K562 (cell line): ENCODE results near the gene SACS. TPM values are rescaled to one million over a fixed set of nuclear protein-coding genes. Genes with fewer than 3 reads are reported as not detected.

Experiments used
- ATAC-seq: fragments of 200-7000 bp; cut with Tn5 transposase; 3 replicates; pipeline ENCODE4 v1.9.1; 2020; ENCODE audit warnings: moderate library complexity
- BruUV-seq: library from RNA; stranded (reverse); fragments of 400-500 nt; replicated peaks from 2 replicates; lab custom pipeline; 2021; lab: Mats Ljungman, UMichigan
- CTCF ChIA-PET: fragments of 300-600 bp; formaldehyde crosslinking; extraction: SDS; loops from one replicate; lab custom pipeline; 2021; ENCODE audit warnings: low intra/inter-chr PET ratio; lab: Yijun Ruan, JAX
- POLR2A ChIA-PET: fragments of 300-600, 350-650 bp; sonication (Branson Sonifier 250); formaldehyde crosslinking; extraction: SDS; loops from one replicate; lab custom pipeline; 2021; ENCODE audit warnings: antibody characterized with exemption, inconsistent platforms; lab: Yijun Ruan, JAX
- DNase-seq, 4 experiments: peaks; one replicate each; pipeline versions ENCODE4 v3.0.0 to v3.0.0-alpha.2; 2011 to 2018; ENCODE audit warnings: low spot score in 3 of 4, mixed read lengths in 3 of 4; ENCODE audit errors: extremely low read depth in 1 of 4
- FAIRE-seq: peaks from 2 replicates; lab custom pipeline; 2011; peaks lifted over from hg19 to GRCh38; lab: Jason Lieb, UNC
- H2AFZ ChIP-seq: 2 replicates; pipeline ENCODE4 v1.6.0; 2011; ENCODE audit warnings: low read depth, low read length, control low read depth, inconsistent platforms
- H3K27ac ChIP-seq: fragments of 200-600 bp; 3 replicates; pipeline ENCODE4 v1.8.0; 2011; ENCODE audit warnings: low read depth, mild to moderate bottlenecking, control low read depth, inconsistent platforms, low read length, moderate library complexity, mixed read lengths; ENCODE audit errors: extremely low read depth
- H3K27me3 ChIP-seq, 2 experiments: fragments of 300-600 bp in 1 of 2; 2 replicates in 1 of 2; 3 replicates in 1 of 2; pipeline versions ENCODE4 v1.6.0 to v1.8.0; 2011; ENCODE audit warnings: inconsistent platforms in 2 of 2, low read length in 2 of 2, mild to moderate bottlenecking in 1 of 2, mixed read lengths in 1 of 2, moderate library complexity in 1 of 2; ENCODE audit not compliant: control insufficient read depth in 2 of 2, insufficient read depth in 2 of 2
- H3K36me3 ChIP-seq: fragments of 300-600 bp; 3 replicates; pipeline ENCODE4 v1.8.0; 2011; ENCODE audit warnings: mild to moderate bottlenecking, low read length, inconsistent platforms; ENCODE audit not compliant: control insufficient read depth, insufficient read depth
- H3K4me1 ChIP-seq, 2 experiments: fragments of 200-600 bp in 1 of 2; replicated peaks in 1 of 2; 2 replicates in 1 of 2; 3 replicates in 1 of 2; pipeline versions ENCODE4 v1.5.1 to v1.8.0; 2011; ENCODE audit warnings: inconsistent platforms in 2 of 2, low read length in 2 of 2, mild to moderate bottlenecking in 1 of 2, mixed read lengths in 1 of 2, moderate library complexity in 1 of 2; ENCODE audit not compliant: control insufficient read depth in 2 of 2, insufficient read depth in 2 of 2
- H3K4me2 ChIP-seq: 2 replicates; pipeline ENCODE4 v1.6.1; 2011; ENCODE audit warnings: low read length, control low read depth, inconsistent platforms, mixed read lengths; ENCODE audit not compliant: insufficient read depth
- H3K4me3 ChIP-seq: fragments of 200-600 bp; sonication (generic), shearing (Covaris generic); 2 replicates; pipeline ENCODE4 v1.5.1; 2016; ENCODE audit warnings: control low read depth, inconsistent platforms
- H3K79me2 ChIP-seq: fragments of 200-600 bp; 3 replicates; pipeline ENCODE4 v1.8.0; 2011; ENCODE audit warnings: low read length, inconsistent platforms; ENCODE audit not compliant: control insufficient read depth, insufficient read depth
- H3K9ac ChIP-seq, 2 experiments: 2 replicates each; pipeline versions ENCODE4 v1.6.0 to v1.6.1; 2011; ENCODE audit warnings: low read depth in 2 of 2, low read length in 2 of 2, control low read depth in 1 of 2, inconsistent platforms in 1 of 2, mild to moderate bottlenecking in 1 of 2, mixed read lengths in 1 of 2; ENCODE audit not compliant: insufficient read depth in 1 of 2
- H3K9me1 ChIP-seq: one replicate; pipeline ENCODE4 v1.6.0; 2011; ENCODE audit warnings: inconsistent platforms, mild to moderate bottlenecking, low read length, moderate library complexity; ENCODE audit not compliant: control insufficient read depth, insufficient read depth
- H3K9me3 ChIP-seq: replicated peaks from 2 replicates; pipeline ENCODE4 v1.5.1; 2011; ENCODE audit warnings: low read depth, low read length, inconsistent platforms; ENCODE audit not compliant: control insufficient read depth, insufficient read depth
- H4K20me1 ChIP-seq: replicated peaks from 2 replicates; pipeline ENCODE4 v1.6.1; 2011; ENCODE audit warnings: low read length, inconsistent platforms, mixed read lengths; ENCODE audit not compliant: control insufficient read depth, insufficient read depth
- CXXC5 ChIP-seq: fragments of 250-450 bp; sonication (Bioruptor Pico); IDR thresholded peaks from 2 replicates; pipeline ENCODE4 v1.8.0; 2022; ENCODE audit warnings: inconsistent platforms, mild to moderate bottlenecking, moderate library complexity
- ESRRA ChIP-seq: fragments of 450-650 bp; IDR thresholded peaks from 2 replicates; pipeline ENCODE4 v1.6.1; 2014; ENCODE audit warnings: low read depth, mild to moderate bottlenecking, moderate library complexity, borderline replicate concordance
- EZH2 ChIP-seq: IDR thresholded peaks from 2 replicates; pipeline ENCODE4 v1.6.1; 2012; ENCODE audit warnings: low read depth, mild to moderate bottlenecking, inconsistent platforms, low read length, borderline replicate concordance
- FOXK1 ChIP-seq: sonication (generic); formaldehyde crosslinking; IDR thresholded peaks from 2 replicates; pipeline ENCODE4 v1.8.0; 2022; ENCODE audit warnings: missing genetic modification reagents, mild to moderate bottlenecking, borderline replicate concordance
- ILK ChIP-seq: fragments of 450-650 bp; IDR thresholded peaks from 2 replicates; pipeline ENCODE4 v1.6.1; 2016; ENCODE audit warnings: missing genetic modification characterization, low read depth, mild to moderate bottlenecking, missing compliant biosample characterization, moderate library complexity, borderline replicate concordance
- MED1 ChIP-seq: sonication (generic); formaldehyde crosslinking; IDR thresholded peaks from 2 replicates; pipeline ENCODE4 v1.8.1; 2023; ENCODE audit warnings: missing genetic modification reagents, borderline replicate concordance
- NFYB ChIP-seq: IDR thresholded peaks from 2 replicates; pipeline ENCODE4 v1.6.1; 2011; ENCODE audit warnings: mild to moderate bottlenecking, moderate library complexity; ENCODE audit not compliant: insufficient read length; ENCODE audit errors: extremely low read depth
- PHF21A ChIP-seq: fragments of 450-650 bp; IDR thresholded peaks from 2 replicates; pipeline ENCODE4 v1.6.1; 2017; ENCODE audit warnings: low read depth, borderline replicate concordance
- SMAD3 ChIP-seq: fragments of 450-650 bp; formaldehyde crosslinking; conservative IDR thresholded peaks from 2 replicates; pipeline ENCODE4 v1.4.0; 2020; ENCODE audit warnings: mild to moderate bottlenecking
- ZBED1 ChIP-seq: IDR thresholded peaks from 2 replicates; pipeline ENCODE4 v1.6.1; 2014
- ZNF224 ChIP-seq: sonication (generic); formaldehyde crosslinking; IDR thresholded peaks from 2 replicates; pipeline ENCODE4 v1.8.0; 2022; ENCODE audit warnings: mild to moderate bottlenecking, missing genetic modification reagents
- WGBS: fragments of 100-300 bp; shearing (Covaris generic); methylation state at CpG from one replicate; pipeline ENCODE4 v1.1.6; 2016; ENCODE audit warnings: low coverage, mixed read lengths; ENCODE audit not compliant: insufficient coverage; ENCODE audit errors: missing lambda C conversion rate; 5-methylcytosine and 5-hydroxymethylcytosine counted together
- in situ Hi-C: fragments of 300-500 bp; cut with MboI; formaldehyde crosslinking; loops from 4 replicates; pipeline ENCODE4 v1.15.0; 2018; ENCODE audit warnings: inconsistent platforms, mixed read lengths
- intact Hi-C: fragments of 100-400 bp; cut with micrococcal nuclease; formaldehyde crosslinking; loops from 2 replicates; pipeline ENCODE4 v1.14.2; 2022
- polyA plus RNA-seq, 8 experiments: library from polyadenylated mRNA; depleted of rRNA in 4 of 8; stranded (reverse) in 5 of 8; unstranded in 3 of 8; fragments of >200 nt; fragmentation: Nextera tagmentation in 2 of 8; fragmentation: Illumina TruSeq in 1 of 8; extraction: Ambion mirVana in 2 of 8; extraction: Trizol in 1 of 8; gene quantifications; 2 replicates each; pipeline versions ENCODE4 v1.2.1 to v1.2.3, GENCODE V29; 2011 to 2014; ENCODE audit warnings: inconsistent platforms in 1 of 8, missing spikeins in 1 of 8
- total RNA-seq, 7 experiments: library from RNA; depleted of rRNA in 6 of 7; stranded (reverse); fragments of >200 nt in 6 of 7; fragmentation: Illumina TruSeq in 2 of 7; extraction: Trizol in 2 of 7; gene quantifications; 2 replicates each; pipeline versions ENCODE4 v1.2.1 to v1.2.3, GENCODE V29; 2011 to 2021; ENCODE audit warnings: low replicate concordance in 1 of 7
- TF ChIP-seq, protein P1 (sequence below): sonication (generic); formaldehyde crosslinking; IDR thresholded peaks from 2 replicates; pipeline ENCODE4 v1.8.1; 2023; ENCODE audit warnings: mild to moderate bottlenecking, missing genetic modification reagents
- TF ChIP-seq, protein P2 (sequence below): sonication (generic); formaldehyde crosslinking; IDR thresholded peaks from 2 replicates; pipeline ENCODE4 v1.8.1; 2022; ENCODE audit warnings: missing genetic modification reagents
- TF ChIP-seq, protein P3 (sequence below): sonication (generic); formaldehyde crosslinking; IDR thresholded peaks from 2 replicates; pipeline ENCODE4 v1.8.0; 2022; ENCODE audit warnings: mild to moderate bottlenecking, missing genetic modification reagents
- TF ChIP-seq, protein P4 (sequence below), 2 experiments: fragments of 450-650 bp; IDR thresholded peaks; 2 replicates each; pipeline ENCODE4 v1.6.1; 2016

SACS gene
- total and polyA plus RNA-seq, 9 of the 15 experiments (the other 6 are each of a cell fraction or from before 2014, with no cell fraction given), result 4.7 to 28.2 (median 18.9) TPM

DNA sequence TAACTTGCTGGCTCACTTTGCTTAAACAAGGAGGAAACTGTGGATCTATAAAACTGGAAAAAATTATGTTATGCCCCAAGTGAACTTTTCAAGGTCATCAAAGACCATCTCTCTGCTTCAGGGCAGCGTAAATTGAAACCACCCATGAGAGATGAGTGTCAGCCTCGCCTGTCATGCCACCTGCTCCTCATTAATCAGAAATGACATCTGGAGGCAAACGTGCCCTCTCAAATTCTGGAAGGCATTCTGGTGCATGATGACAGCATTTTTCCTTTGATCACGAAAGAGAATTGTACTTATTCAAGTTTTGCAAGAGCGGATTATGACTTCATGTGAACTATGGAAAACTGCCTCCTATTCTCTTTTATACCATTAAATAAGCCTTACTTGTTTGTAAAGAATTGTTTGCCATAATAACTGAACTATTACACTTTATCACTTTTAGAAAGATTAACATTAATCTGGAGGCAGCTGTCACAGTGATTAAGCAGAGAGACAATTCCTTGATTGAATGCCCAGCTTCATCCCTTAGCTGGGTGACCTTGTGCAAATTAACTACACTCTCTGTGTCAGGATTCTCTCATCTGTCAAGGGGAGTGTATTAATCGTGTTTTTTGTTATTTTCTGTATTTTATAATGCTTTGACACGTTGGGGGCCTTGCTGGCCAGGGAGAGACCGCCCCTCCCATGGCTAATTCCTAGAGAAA lies 17.0 kb upstream of the SACS start:
- 2% methylated on average over 8 of the region's 8 CpGs for WGBS
- no peaks in the 10 kb centered on the region for H3K79me2 ChIP-seq
- no peak for DNase-seq
- CTCF ChIA-PET, result no interaction called here
- H3K9me3 ChIP-seq, result no peaks in the 10 kb centered on the region
- no peak for FAIRE-seq
- no peak overlapping the region for H3K4me3 ChIP-seq
- no peaks in the 10 kb centered on the region for H3K4me1 ChIP-seq
- ATAC-seq, result no peak
- H3K9me1 ChIP-seq, result no peaks in the 10 kb centered on the region
- intact Hi-C loops, result no loop called here
- in situ Hi-C loops, result no loop called here
- no peak overlapping the region for H2AFZ ChIP-seq
- POLR2A ChIA-PET, result no interaction called here
- no peaks in the 10 kb centered on the region for H4K20me1 ChIP-seq
- H3K9ac ChIP-seq, result no peak overlapping the region
- no TSS peak for BruUV-seq
- no peak overlapping the region for H3K4me2 ChIP-seq
- H3K36me3 ChIP-seq, result no peaks in the 10 kb centered on the region
- H3K27me3 ChIP-seq, result peaks cover 2 to 8% of the 10 kb centered on the region in 2 experiments; a peak in 2 of 5 replicates
- no peak overlapping the region for H3K27ac ChIP-seq
- TF ChIP-seq CXXC5 (no peak), FOXK1 (no peak), EZH2 (no peak), PHF21A (no peak), MED1 (CRISPR knock-in tag) (no peak), ESRRA (no peak), SMAD3 (CRISPR knock-in tag) (no peak), NFYB (no peak), ZNF224 (CRISPR knock-in tag) (no peak), ZBED1 (no peak), ILK (no peak)
- TF ChIP-seq, protein P1, sequence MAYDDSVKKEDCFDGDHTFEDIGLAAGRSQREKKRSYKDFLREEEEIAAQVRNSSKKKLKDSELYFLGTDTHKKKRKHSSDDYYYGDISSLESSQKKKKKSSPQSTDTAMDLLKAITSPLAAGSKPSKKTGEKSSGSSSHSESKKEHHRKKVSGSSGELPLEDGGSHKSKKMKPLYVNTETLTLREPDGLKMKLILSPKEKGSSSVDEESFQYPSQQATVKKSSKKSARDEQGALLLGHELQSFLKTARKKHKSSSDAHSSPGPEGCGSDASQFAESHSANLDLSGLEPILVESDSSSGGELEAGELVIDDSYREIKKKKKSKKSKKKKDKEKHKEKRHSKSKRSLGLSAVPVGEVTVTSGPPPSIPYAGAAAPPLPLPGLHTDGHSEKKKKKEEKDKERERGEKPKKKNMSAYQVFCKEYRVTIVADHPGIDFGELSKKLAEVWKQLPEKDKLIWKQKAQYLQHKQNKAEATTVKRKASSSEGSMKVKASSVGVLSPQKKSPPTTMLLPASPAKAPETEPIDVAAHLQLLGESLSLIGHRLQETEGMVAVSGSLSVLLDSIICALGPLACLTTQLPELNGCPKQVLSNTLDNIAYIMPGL, result no peak
- TF ChIP-seq, protein P2, sequence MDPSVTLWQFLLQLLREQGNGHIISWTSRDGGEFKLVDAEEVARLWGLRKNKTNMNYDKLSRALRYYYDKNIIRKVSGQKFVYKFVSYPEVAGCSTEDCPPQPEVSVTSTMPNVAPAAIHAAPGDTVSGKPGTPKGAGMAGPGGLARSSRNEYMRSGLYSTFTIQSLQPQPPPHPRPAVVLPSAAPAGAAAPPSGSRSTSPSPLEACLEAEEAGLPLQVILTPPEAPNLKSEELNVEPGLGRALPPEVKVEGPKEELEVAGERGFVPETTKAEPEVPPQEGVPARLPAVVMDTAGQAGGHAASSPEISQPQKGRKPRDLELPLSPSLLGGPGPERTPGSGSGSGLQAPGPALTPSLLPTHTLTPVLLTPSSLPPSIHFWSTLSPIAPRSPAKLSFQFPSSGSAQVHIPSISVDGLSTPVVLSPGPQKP (CRISPR knock-in tag), result no peak
- TF ChIP-seq, protein P3, sequence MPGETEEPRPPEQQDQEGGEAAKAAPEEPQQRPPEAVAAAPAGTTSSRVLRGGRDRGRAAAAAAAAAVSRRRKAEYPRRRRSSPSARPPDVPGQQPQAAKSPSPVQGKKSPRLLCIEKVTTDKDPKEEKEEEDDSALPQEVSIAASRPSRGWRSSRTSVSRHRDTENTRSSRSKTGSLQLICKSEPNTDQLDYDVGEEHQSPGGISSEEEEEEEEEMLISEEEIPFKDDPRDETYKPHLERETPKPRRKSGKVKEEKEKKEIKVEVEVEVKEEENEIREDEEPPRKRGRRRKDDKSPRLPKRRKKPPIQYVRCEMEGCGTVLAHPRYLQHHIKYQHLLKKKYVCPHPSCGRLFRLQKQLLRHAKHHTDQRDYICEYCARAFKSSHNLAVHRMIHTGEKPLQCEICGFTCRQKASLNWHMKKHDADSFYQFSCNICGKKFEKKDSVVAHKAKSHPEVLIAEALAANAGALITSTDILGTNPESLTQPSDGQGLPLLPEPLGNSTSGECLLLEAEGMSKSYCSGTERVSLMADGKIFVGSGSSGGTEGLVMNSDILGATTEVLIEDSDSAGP (CRISPR knock-in tag), result no peak
- TF ChIP-seq, protein P4, sequence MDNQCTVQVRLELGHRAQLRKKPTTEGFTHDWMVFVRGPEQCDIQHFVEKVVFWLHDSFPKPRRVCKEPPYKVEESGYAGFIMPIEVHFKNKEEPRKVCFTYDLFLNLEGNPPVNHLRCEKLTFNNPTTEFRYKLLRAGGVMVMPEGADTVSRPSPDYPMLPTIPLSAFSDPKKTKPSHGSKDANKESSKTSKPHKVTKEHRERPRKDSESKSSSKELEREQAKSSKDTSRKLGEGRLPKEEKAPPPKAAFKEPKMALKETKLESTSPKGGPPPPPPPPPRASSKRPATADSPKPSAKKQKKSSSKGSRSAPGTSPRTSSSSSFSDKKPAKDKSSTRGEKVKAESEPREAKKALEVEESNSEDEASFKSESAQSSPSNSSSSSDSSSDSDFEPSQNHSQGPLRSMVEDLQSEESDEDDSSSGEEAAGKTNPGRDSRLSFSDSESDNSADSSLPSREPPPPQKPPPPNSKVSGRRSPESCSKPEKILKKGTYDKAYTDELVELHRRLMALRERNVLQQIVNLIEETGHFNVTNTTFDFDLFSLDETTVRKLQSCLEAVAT (IDR thresholded peaks at IDR 0.05), result no peak
